Measurements from ENCODE around the gene SPIRE2. TPM values are rescaled to one million over a fixed set of nuclear protein-coding genes. Genes with fewer than 3 reads are reported as not detected.

Gene SPIRE2
- total and polyA plus RNA-seq, 2 donors (not counting 1 experiment from before 2014, with no cell fraction given) = 0.59 to 3.8 TPM

- no peaks in the 10 kb centered on the region for H4K20me1 ChIP-seq (ENCODE audit: control insufficient read depth, extremely low read depth, insufficient read depth, low read length)
- H3K27me3 ChIP-seq (ENCODE audit: control insufficient read depth, insufficient read depth, low read length) = no peaks in the 10 kb centered on the region
- H3K9me3 ChIP-seq (ENCODE audit: control insufficient read depth, insufficient read depth, low read depth, low read length) = no peaks in the 10 kb centered on the region
- peaks cover 3% of the 10 kb centered on the region for H3K4me1 ChIP-seq (ENCODE audit: control insufficient read depth, extremely low read depth, insufficient read depth, low read length)
- DNase-seq (ENCODE audit: low read depth in 2 of 2) = no peak
- no peak overlapping the region for H3K9ac ChIP-seq (ENCODE audit: insufficient read depth, low read length)
- H3K36me3 ChIP-seq (ENCODE audit: control insufficient read depth, insufficient read depth, low read length) = peaks cover 49% of the 10 kb centered on the region
- H3K4me3 ChIP-seq (replicated peaks in 1 of 4; ENCODE audit: control extremely low read depth in 1 of 4, insufficient read depth in 1 of 4, low read depth in 3 of 4, low read length in 4 of 4) = no peak overlapping the region
- H2AFZ ChIP-seq (ENCODE audit: low read length) = no peak overlapping the region
- TF ChIP-seq EZH2 (IDR thresholded peaks at IDR 0.05; ENCODE audit: low read length, missing control alignments) = no peak
- TF ChIP-seq CTCF (conservative IDR thresholded peaks at IDR 0.05 in 1 of 2, IDR thresholded peaks at IDR 0.05 in 1 of 2; ENCODE audit: low read depth in 1 of 2, low read length in 2 of 2) = no peak
- H3K27ac ChIP-seq (ENCODE audit: insufficient read depth, low read length) = no peak overlapping the region
- no peak overlapping the region for H3K4me2 ChIP-seq (ENCODE audit: extremely low read depth, insufficient read depth, low read length)
- no peaks in the 10 kb centered on the region for H3K79me2 ChIP-seq (ENCODE audit: control insufficient read depth, insufficient read depth, low read length)
Observed at GRCh38 chr16:89908236-89908635, 80.0 kb downstream of the SPIRE2 start.

DNA sequence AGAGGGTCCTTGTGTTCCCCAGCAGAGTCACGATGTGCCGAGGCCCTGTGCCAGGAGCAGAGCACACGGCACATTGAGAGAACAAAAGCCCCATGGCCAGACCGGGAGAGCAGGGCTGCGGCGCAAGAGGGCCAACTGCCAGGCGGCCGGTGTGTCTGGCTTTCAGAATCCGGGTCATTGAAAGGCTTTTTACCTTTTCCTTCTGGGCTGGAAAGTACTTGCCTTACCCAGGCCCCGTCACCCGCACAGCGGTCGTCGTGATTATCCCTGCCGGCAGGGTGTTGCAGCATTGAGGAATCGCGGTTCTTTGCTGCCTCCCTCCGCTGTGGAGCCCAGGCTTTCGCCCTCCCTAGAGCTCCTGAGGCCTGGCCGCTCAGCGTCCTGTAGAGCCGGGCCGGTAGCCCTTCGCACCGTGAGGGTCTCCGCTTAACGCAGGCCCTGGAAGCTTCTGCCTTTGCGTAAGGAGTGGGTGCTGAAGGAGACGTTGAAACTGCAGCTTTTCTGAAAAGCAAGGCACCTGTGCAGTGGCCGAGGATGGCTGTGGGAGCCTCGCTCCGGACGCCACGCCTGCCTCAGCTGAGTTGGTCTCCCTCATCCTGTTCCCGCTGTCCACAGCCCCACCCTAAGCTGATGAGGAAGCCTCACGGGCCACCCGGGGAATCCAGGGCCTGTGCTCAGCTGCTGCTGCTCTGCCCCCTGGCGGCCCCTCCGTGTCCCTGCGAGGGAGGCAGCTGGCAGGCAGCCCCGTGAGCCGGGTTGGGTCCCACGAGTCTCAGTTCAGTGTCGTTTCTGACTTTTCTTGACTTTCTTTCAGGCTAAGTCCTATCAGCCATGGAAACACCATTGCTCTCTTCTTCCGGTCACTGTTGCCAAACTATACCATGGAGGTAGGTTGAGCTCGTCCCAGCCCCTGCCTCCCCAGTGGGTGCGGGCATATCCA lies 81.8 kb downstream of the SPIRE2 start:
- H3K36me3 ChIP-seq (ENCODE audit: control insufficient read depth, insufficient read depth, low read length) = peaks cover 45% of the 10 kb centered on the region
- H3K4me3 ChIP-seq (replicated peaks in 1 of 4; ENCODE audit: control extremely low read depth in 1 of 4, insufficient read depth in 1 of 4, low read depth in 3 of 4, low read length in 4 of 4) = no peak overlapping the region
- no peaks in the 10 kb centered on the region for H3K27me3 ChIP-seq (ENCODE audit: control insufficient read depth, insufficient read depth, low read length)
- TF ChIP-seq CTCF (conservative IDR thresholded peaks at IDR 0.05 in 1 of 2, IDR thresholded peaks at IDR 0.05 in 1 of 2; ENCODE audit: low read depth in 1 of 2, low read length in 2 of 2) (peak; percentile 79 to 91), EZH2 (IDR thresholded peaks at IDR 0.05; ENCODE audit: low read length, missing control alignments) (no peak)
- no peaks in the 10 kb centered on the region for H4K20me1 ChIP-seq (ENCODE audit: control insufficient read depth, extremely low read depth, insufficient read depth, low read length)
- H3K9me3 ChIP-seq (ENCODE audit: control insufficient read depth, insufficient read depth, low read depth, low read length) = no peaks in the 10 kb centered on the region
- H2AFZ ChIP-seq (ENCODE audit: low read length) = no peak overlapping the region
- H3K4me1 ChIP-seq (ENCODE audit: control insufficient read depth, extremely low read depth, insufficient read depth, low read length) = peaks cover 3% of the 10 kb centered on the region
- no peak overlapping the region for H3K27ac ChIP-seq (ENCODE audit: insufficient read depth, low read length)
- DNase-seq (ENCODE audit: low read depth in 2 of 2) = peak; percentile 73 to 76
- no peak overlapping the region for H3K4me2 ChIP-seq (ENCODE audit: extremely low read depth, insufficient read depth, low read length)
- no peak overlapping the region for H3K9ac ChIP-seq (ENCODE audit: insufficient read depth, low read length)
- H3K79me2 ChIP-seq (ENCODE audit: control insufficient read depth, insufficient read depth, low read length) = no peaks in the 10 kb centered on the region

- no peak overlapping the region for H3K27ac ChIP-seq (ENCODE audit: insufficient read depth, low read length)
Observed at GRCh38 chr16:89910717-89911354, 82.6 kb downstream of the SPIRE2 start.

More at GRCh38 chr16:89910717-89911354, 82.6 kb downstream of the SPIRE2 start:
- no peaks in the 10 kb centered on the region for H3K79me2 ChIP-seq (ENCODE audit: control insufficient read depth, insufficient read depth, low read length)
- no peaks in the 10 kb centered on the region for H4K20me1 ChIP-seq (ENCODE audit: control insufficient read depth, extremely low read depth, insufficient read depth, low read length)
- H3K36me3 ChIP-seq (ENCODE audit: control insufficient read depth, insufficient read depth, low read length) = peaks cover 42% of the 10 kb centered on the region
- H3K4me2 ChIP-seq (ENCODE audit: extremely low read depth, insufficient read depth, low read length) = no peak overlapping the region
- H3K9me3 ChIP-seq (ENCODE audit: control insufficient read depth, insufficient read depth, low read depth, low read length) = no peaks in the 10 kb centered on the region
- H3K4me3 ChIP-seq (replicated peaks in 1 of 4; ENCODE audit: control extremely low read depth in 1 of 4, insufficient read depth in 1 of 4, low read depth in 3 of 4, low read length in 4 of 4) = no peak overlapping the region
- TF ChIP-seq CTCF (conservative IDR thresholded peaks at IDR 0.05 in 1 of 2, IDR thresholded peaks at IDR 0.05 in 1 of 2; ENCODE audit: low read depth in 1 of 2, low read length in 2 of 2) = no peak
- TF ChIP-seq EZH2 (IDR thresholded peaks at IDR 0.05; ENCODE audit: low read length, missing control alignments) = no peak
- no peaks in the 10 kb centered on the region for H3K27me3 ChIP-seq (ENCODE audit: control insufficient read depth, insufficient read depth, low read length)
- no peak overlapping the region for H3K9ac ChIP-seq (ENCODE audit: insufficient read depth, low read length)
- H2AFZ ChIP-seq (ENCODE audit: low read length) = no peak overlapping the region
- H3K4me1 ChIP-seq (ENCODE audit: control insufficient read depth, extremely low read depth, insufficient read depth, low read length) = peaks cover 3% of the 10 kb centered on the region
- no peak for DNase-seq (ENCODE audit: low read depth in 2 of 2)

Measured in fibroblast of lung (primary cell).